Peyer's patch (tissue), 4 donors: Measurements from ENCODE around the gene LRSAM1.

Experiments used
- CTCF ChIP-seq, 6 experiments: fragments of 450-650 bp in 4 of 6; fragments of 200-600 bp in 2 of 6; sonication (generic) in 1 of 6; IDR thresholded peaks; one replicate each; pipeline ENCODE4 v1.5.1; 2017 to 2019; ENCODE audit warnings: antibody characterized with exemption in 6 of 6, mild to moderate bottlenecking in 3 of 6, moderate library complexity in 1 of 6
- POLR2A ChIP-seq, 2 donors: fragments of 450-650 bp; IDR thresholded peaks; one replicate each; pipeline ENCODE4 v1.5.1; 2017; ENCODE audit warnings: antibody characterized with exemption in 2 of 2, mild to moderate bottlenecking in 2 of 2, moderate library complexity in 2 of 2

GRCh38 chr9:127403507-127404192, 47.7 kb upstream of the LRSAM1 start:
- TF ChIP-seq CTCF (IDR thresholded peaks at IDR 0.05) (no peak), POLR2A (IDR thresholded peaks at IDR 0.05) (no peak)
